H1 (cell line): ENCODE results near the gene KRT24. TPM values are rescaled to one million over a fixed set of nuclear protein-coding genes. Genes with fewer than 3 reads are reported as not detected.

Source experiments
- CTCF ChIA-PET: fragments of 300-600 bp; sonication (Branson Sonifier 250); formaldehyde crosslinking; loops from one replicate; lab custom pipeline; 2021; ENCODE audit not compliant: partially characterized antibody; lab: Charles Lee
- POLR2A ChIA-PET: fragments of 300-600 bp; sonication (Branson Sonifier 250); formaldehyde crosslinking; loops from one replicate; lab custom pipeline; 2021; ENCODE audit warnings: inconsistent platforms; ENCODE audit not compliant: partially characterized antibody; lab: Charles Lee
- DNase-seq, 2 experiments: peaks; one replicate each; pipeline versions ENCODE4 v3.0.0 to v3.0.0-alpha.2; 2010 to 2022; ENCODE audit warnings: low spot score in 2 of 2, low read depth in 1 of 2, mixed read lengths in 1 of 2
- FAIRE-seq: peaks from 2 replicates; lab custom pipeline; 2011; peaks lifted over from hg19 to GRCh38; lab: Jason Lieb, UNC
- H2AFZ ChIP-seq: 2 replicates; pipeline ENCODE4 v1.8.1; 2012; ENCODE audit warnings: low read length, inconsistent platforms
- H2AK5ac ChIP-seq: 2 replicates; pipeline ENCODE4 v1.6.1; 2013; ENCODE audit warnings: low read depth, low read length
- H2BK120ac ChIP-seq: replicated peaks from 2 replicates; pipeline ENCODE3; 2013; ENCODE audit warnings: low read depth, low read length, inconsistent platforms
- H2BK12ac ChIP-seq: 2 replicates; pipeline ENCODE4 v1.6.1; 2013; ENCODE audit warnings: low read depth, low read length
- H2BK15ac ChIP-seq: 2 replicates; pipeline ENCODE4 v1.6.1; 2013; ENCODE audit warnings: low read length
- H2BK20ac ChIP-seq: 2 replicates; pipeline ENCODE4 v1.6.1; 2013; ENCODE audit warnings: low read length
- H2BK5ac ChIP-seq: 2 replicates; pipeline ENCODE4 v1.6.1; 2013; ENCODE audit warnings: low read depth, low read length
- H3K14ac ChIP-seq: 2 replicates; pipeline ENCODE4 v1.6.1; 2013; ENCODE audit warnings: inconsistent platforms; ENCODE audit not compliant: insufficient read length
- H3K18ac ChIP-seq: 2 replicates; pipeline ENCODE4 v1.6.1; 2013; ENCODE audit warnings: low read length; ENCODE audit errors: extremely low read depth
- H3K23ac ChIP-seq: 2 replicates; pipeline ENCODE4 v1.6.1; 2013; ENCODE audit warnings: inconsistent platforms; ENCODE audit not compliant: insufficient read length
- H3K23me2 ChIP-seq: 2 replicates; pipeline ENCODE4 v1.6.1; 2013; ENCODE audit warnings: low read depth, low read length
- H3K27ac ChIP-seq: 2 replicates; pipeline ENCODE4 v1.6.1; 2011; ENCODE audit warnings: low read depth, low read length, inconsistent platforms
- H3K27me3 ChIP-seq, 4 experiments: replicated peaks in 1 of 4; 1 replicate in 1 of 4; 2 replicates in 3 of 4; pipeline versions ENCODE4 v1.6.1 to v1.8.1; 2011 to 2013; ENCODE audit warnings: low read length in 3 of 4, mild to moderate bottlenecking in 3 of 4, inconsistent platforms in 2 of 4, mixed read lengths in 2 of 4, moderate library complexity in 1 of 4; ENCODE audit not compliant: control insufficient read depth in 3 of 4, insufficient read depth in 3 of 4; ENCODE audit errors: extremely low read depth in 1 of 4
- H3K36me3 ChIP-seq, 4 experiments: 2 replicates each; pipeline versions ENCODE4 v1.6.1 to v1.8.1; 2011 to 2013; ENCODE audit warnings: mild to moderate bottlenecking in 4 of 4, low read length in 3 of 4, moderate library complexity in 2 of 4, control low read depth in 1 of 4, inconsistent platforms in 1 of 4; ENCODE audit not compliant: insufficient read depth in 4 of 4, control insufficient read depth in 2 of 4
- H3K4ac ChIP-seq: replicated peaks from 2 replicates; pipeline ENCODE3; 2013; ENCODE audit warnings: low read length, low read depth, mixed read lengths, inconsistent platforms; ENCODE audit not compliant: insufficient read length
- H3K4me1 ChIP-seq, 4 experiments: replicated peaks in 1 of 4; 1 replicate in 1 of 4; 2 replicates in 3 of 4; pipeline versions ENCODE4 v1.6.1 to v1.8.1; 2011 to 2013; ENCODE audit warnings: low read length in 3 of 4, inconsistent platforms in 2 of 4, mixed read lengths in 1 of 4; ENCODE audit not compliant: insufficient read depth in 4 of 4, control insufficient read depth in 3 of 4
- H3K4me2 ChIP-seq, 2 experiments: 2 replicates each; pipeline versions ENCODE4 v1.6.1 to v1.8.1; 2011 to 2013; ENCODE audit warnings: low read depth in 2 of 2, low read length in 2 of 2, control low read depth in 1 of 2, inconsistent platforms in 1 of 2, mild to moderate bottlenecking in 1 of 2; ENCODE audit not compliant: insufficient read depth in 1 of 2
- H3K4me3 ChIP-seq, 4 experiments: fragments of 200-600, 300-600 bp in 1 of 4; sonication (generic), shearing (Covaris generic), sonication (Bioruptor Twin) in 1 of 4; 2 replicates each; pipeline versions ENCODE4 v1.5.1 to v1.8.1; 2011 to 2016; ENCODE audit warnings: low read length in 4 of 4, low read depth in 3 of 4, control low read depth in 2 of 4, inconsistent platforms in 2 of 4, mild to moderate bottlenecking in 2 of 4, mixed read lengths in 1 of 4, moderate library complexity in 1 of 4; ENCODE audit not compliant: insufficient read depth in 2 of 4; ENCODE audit errors: extremely low read depth in 1 of 4
- H3K56ac ChIP-seq: replicated peaks from 2 replicates; pipeline ENCODE3; 2013; ENCODE audit warnings: low read depth, mild to moderate bottlenecking, mixed read lengths, low read length, inconsistent platforms; ENCODE audit not compliant: insufficient read length
- H3K79me1 ChIP-seq: 2 replicates; pipeline ENCODE4 v1.6.1; 2013; ENCODE audit warnings: low read depth, low read length, control low read depth
- H3K79me2 ChIP-seq, 2 experiments: 2 replicates each; pipeline versions ENCODE4 v1.6.1 to v1.8.1; 2012 to 2013; ENCODE audit warnings: low read length in 2 of 2, mild to moderate bottlenecking in 2 of 2, inconsistent platforms in 1 of 2; ENCODE audit not compliant: insufficient read depth in 2 of 2, control insufficient read depth in 1 of 2
- H3K9ac ChIP-seq, 4 experiments: replicated peaks in 1 of 4; 1 replicate in 1 of 4; 2 replicates in 3 of 4; pipeline versions ENCODE4 v1.6.1 to v1.8.1; 2011 to 2013; ENCODE audit warnings: low read depth in 3 of 4, low read length in 3 of 4, control low read depth in 2 of 4, mild to moderate bottlenecking in 2 of 4, moderate library complexity in 2 of 4, inconsistent platforms in 1 of 4; ENCODE audit errors: extremely low read depth in 1 of 4
- H3K9me3 ChIP-seq, 2 experiments: 2 replicates each; pipeline versions ENCODE4 v1.6.1 to v1.8.1; 2012 to 2013; ENCODE audit warnings: mild to moderate bottlenecking in 2 of 2, moderate library complexity in 2 of 2, control low read depth in 1 of 2, inconsistent platforms in 1 of 2, low read depth in 1 of 2, low read length in 1 of 2, mixed read lengths in 1 of 2; ENCODE audit not compliant: insufficient read depth in 2 of 2
- H4K20me1 ChIP-seq, 2 experiments: replicated peaks in 1 of 2; 2 replicates each; pipeline versions ENCODE3 to v1.8.1; 2011 to 2013; ENCODE audit warnings: inconsistent platforms in 2 of 2, low read length in 2 of 2, mild to moderate bottlenecking in 1 of 2; ENCODE audit not compliant: insufficient read depth in 2 of 2, control insufficient read depth in 1 of 2
- H4K5ac ChIP-seq: 2 replicates; pipeline ENCODE4 v1.6.1; 2013; ENCODE audit warnings: low read length, low read depth, mixed read lengths, inconsistent platforms; ENCODE audit not compliant: insufficient read length
- H4K8ac ChIP-seq: 2 replicates; pipeline ENCODE4 v1.8.0; 2013; ENCODE audit warnings: mild to moderate bottlenecking, moderate library complexity, low read length, inconsistent platforms; ENCODE audit not compliant: insufficient read depth; ENCODE audit errors: extremely low read depth
- H4K91ac ChIP-seq: replicated peaks from 2 replicates; pipeline ENCODE3; 2013; ENCODE audit warnings: low read length, mixed read lengths, inconsistent platforms; ENCODE audit not compliant: insufficient read length
- CHD2 ChIP-seq: IDR thresholded peaks from 2 replicates; pipeline ENCODE4 v1.6.1; 2012; ENCODE audit warnings: low read length, improper control_type of control experiment
- PHF8 ChIP-seq: fragments of 200-600 bp; sonication (generic); conservative IDR thresholded peaks from 2 replicates; pipeline ENCODE4 v1.7.1; 2012; ENCODE audit warnings: low read depth, mild to moderate bottlenecking, inconsistent platforms, low read length, moderate library complexity
- SP2 ChIP-seq: IDR thresholded peaks from 2 replicates; pipeline ENCODE4 v1.6.1; 2012; ENCODE audit warnings: mild to moderate bottlenecking, low read length, inconsistent platforms
- polyA plus RNA-seq, 7 experiments: library from polyadenylated mRNA; depleted of rRNA in 3 of 7; stranded (reverse) in 5 of 7; unstranded in 2 of 7; fragments of >200 nt in 5 of 7; fragments of 200-250 nt in 2 of 7; gene quantifications; 1 replicate in 5 of 7; 2 replicates in 1 of 7; 4 replicates in 1 of 7; pipeline versions ENCODE4 v1.2.1 to v1.2.3, GENCODE V29; 2011 to 2013; ENCODE audit warnings: missing spikeins in 2 of 7, mixed read lengths in 2 of 7
- total RNA-seq: library from RNA; stranded (reverse); fragmentation: NEBNext Ultra II Directional; extraction: Animal tissue kit (Norgen Biotek cat#: 25700); gene quantifications from 2 replicates; pipeline ENCODE4 v1.2.1, GENCODE V29; 2021

KRT24 gene
- total and polyA plus RNA-seq, 2 of the 8 experiments (the other 6 are each of a cell fraction or from before 2014, with no cell fraction given) = not detected

- POLR2A ChIA-PET = interaction anchor here (1.0 kb wide), 1 partner anchor 19 kb away, joined by 3 read pairs; the partner anchor contains the start of gene SMARCE1
- peaks cover 0 to 2% (median 2%) of the 10 kb centered on the region in 4 experiments; a peak in 4 of 7 replicates for H3K4me1 ChIP-seq
- TF ChIP-seq PHF8 = no peak
- no peak for TF ChIP-seq CHD2
- TF ChIP-seq SP2 = no peak
Measured at GRCh38 chr17:40666331-40666730, 37.2 kb downstream of the KRT24 start.

More at GRCh38 chr17:40666331-40666730, 37.2 kb downstream of the KRT24 start:
- H3K23me2 ChIP-seq = no peaks in the 10 kb centered on the region
- no peak overlapping the region for H3K4ac ChIP-seq
- no peak for FAIRE-seq
- no peak overlapping the region for H2BK5ac ChIP-seq
- H4K20me1 ChIP-seq = no peaks in the 10 kb centered on the region
- DNase-seq = no peak
- no peak overlapping the region for H2AK5ac ChIP-seq
- H3K36me3 ChIP-seq = no peaks in the 10 kb centered on the region
- no peak overlapping the region for H2BK12ac ChIP-seq
- H3K79me1 ChIP-seq = no peaks in the 10 kb centered on the region
- no peak overlapping the region for H3K23ac ChIP-seq
- no peak overlapping the region for H2BK15ac ChIP-seq
- H4K91ac ChIP-seq = no peak overlapping the region
- no peaks in the 10 kb centered on the region for H3K9me3 ChIP-seq
- no peaks in the 10 kb centered on the region for H3K79me2 ChIP-seq
- H3K9ac ChIP-seq = no peak overlapping the region
- no peak overlapping the region for H4K5ac ChIP-seq
- H2BK20ac ChIP-seq = no peak overlapping the region
- H2AFZ ChIP-seq = peak overlapping the region; percentile 27; the same call in 1 of the 2 replicates
- H3K4me2 ChIP-seq = no peak overlapping the region
- H3K56ac ChIP-seq = no peak overlapping the region
- no peak overlapping the region for H3K27ac ChIP-seq
- no peak overlapping the region for H3K4me3 ChIP-seq
- no peak overlapping the region for H2BK120ac ChIP-seq
- no peak overlapping the region for H3K18ac ChIP-seq
- H4K8ac ChIP-seq = no peak overlapping the region
- CTCF ChIA-PET = interaction anchor here (2.1 kb wide), 1 partner anchor 46 kb away, joined by 6 read pairs; no protein-coding TSS in a partner anchor
- no peaks in the 10 kb centered on the region for H3K27me3 ChIP-seq
- no peak overlapping the region for H3K14ac ChIP-seq
